Trophoblast cell (in vitro differentiated cells and primary cell): ENCODE measurements around the gene GCKR. TPM values are rescaled to one million over a fixed set of nuclear protein-coding genes. Genes with fewer than 3 reads are reported as not detected.

Experiments
- DNase-seq, 2 donors: peaks; one replicate each; pipeline ENCODE4 v3.0.0-alpha.2; 2016
- H2AFZ ChIP-seq: 2 replicates; pipeline ENCODE4 v1.6.1; 2013; ENCODE audit warnings: low read length, moderate library complexity, mild to moderate bottlenecking; ENCODE audit not compliant: insufficient read depth, poor library complexity
- H2AK5ac ChIP-seq: 2 replicates; pipeline ENCODE4 v1.6.1; 2013; ENCODE audit warnings: mild to moderate bottlenecking, low read length
- H2BK120ac ChIP-seq: 2 replicates; pipeline ENCODE4 v1.6.1; 2013; ENCODE audit warnings: low read length, mild to moderate bottlenecking, moderate library complexity; ENCODE audit not compliant: insufficient read depth, poor library complexity
- H2BK12ac ChIP-seq: 2 replicates; pipeline ENCODE4 v1.6.1; 2013; ENCODE audit warnings: mild to moderate bottlenecking, low read length, moderate library complexity
- H2BK5ac ChIP-seq: 2 replicates; pipeline ENCODE4 v1.6.1; 2013; ENCODE audit warnings: low read length, low read depth, moderate library complexity, mild to moderate bottlenecking; ENCODE audit not compliant: poor library complexity
- H3K14ac ChIP-seq: 2 replicates; pipeline ENCODE4 v1.6.1; 2013; ENCODE audit warnings: mild to moderate bottlenecking, low read length
- H3K18ac ChIP-seq: 2 replicates; pipeline ENCODE4 v1.6.1; 2013; ENCODE audit warnings: mild to moderate bottlenecking, low read length
- H3K23ac ChIP-seq: 2 replicates; pipeline ENCODE4 v1.6.1; 2013; ENCODE audit warnings: low read length
- H3K27ac ChIP-seq: 2 replicates; pipeline ENCODE4 v1.5.1; 2013; ENCODE audit warnings: low read depth, mild to moderate bottlenecking, inconsistent platforms, low read length, moderate library complexity
- H3K27me3 ChIP-seq: 2 replicates; pipeline ENCODE4 v1.6.1; 2013; ENCODE audit warnings: inconsistent platforms, mild to moderate bottlenecking, low read length, moderate library complexity; ENCODE audit not compliant: insufficient read depth
- H3K36me3 ChIP-seq, 2 experiments: 1 replicate in 1 of 2; 2 replicates in 1 of 2; pipeline ENCODE4 v1.6.1; 2013; ENCODE audit warnings: low read length in 2 of 2, mild to moderate bottlenecking in 2 of 2, moderate library complexity in 1 of 2; ENCODE audit not compliant: insufficient read depth in 2 of 2, control insufficient read depth in 1 of 2
- H3K4ac ChIP-seq: 2 replicates; pipeline ENCODE4 v1.6.1; 2013; ENCODE audit warnings: low read depth, mild to moderate bottlenecking, low read length, moderate library complexity
- H3K4me1 ChIP-seq, 2 experiments: 1 replicate in 1 of 2; 2 replicates in 1 of 2; pipeline ENCODE4 v1.6.1; 2013; ENCODE audit warnings: low read length in 2 of 2, mild to moderate bottlenecking in 2 of 2, moderate library complexity in 1 of 2; ENCODE audit not compliant: insufficient read depth in 2 of 2, control insufficient read depth in 1 of 2
- H3K4me2 ChIP-seq: 2 replicates; pipeline ENCODE4 v1.6.1; 2013; ENCODE audit warnings: inconsistent platforms, mild to moderate bottlenecking, low read length, moderate library complexity
- H3K4me3 ChIP-seq: 2 replicates; pipeline ENCODE4 v1.5.1; 2013; ENCODE audit warnings: mild to moderate bottlenecking, low read depth, low read length, inconsistent platforms
- H3K79me1 ChIP-seq: one replicate; pipeline ENCODE4 v1.6.1; 2013; ENCODE audit warnings: low read length
- H3K79me2 ChIP-seq: 2 replicates; pipeline ENCODE4 v1.6.1; 2013; ENCODE audit warnings: low read length, mild to moderate bottlenecking; ENCODE audit not compliant: control insufficient read depth, insufficient read depth, poor library complexity
- H3K9ac ChIP-seq: 2 replicates; pipeline ENCODE4 v1.6.1; 2013; ENCODE audit warnings: mild to moderate bottlenecking, low read length
- H3K9me3 ChIP-seq: 2 replicates; pipeline ENCODE4 v1.6.1; 2013; ENCODE audit warnings: low read depth, mild to moderate bottlenecking, control low read depth, inconsistent platforms, low read length; ENCODE audit not compliant: insufficient read depth
- H4K12ac ChIP-seq: 2 replicates; pipeline ENCODE4 v1.6.1; 2013; ENCODE audit warnings: low read depth, mild to moderate bottlenecking, low read length, moderate library complexity
- H4K8ac ChIP-seq: 2 replicates; pipeline ENCODE4 v1.6.1; 2013; ENCODE audit warnings: low read depth, mild to moderate bottlenecking, low read length, moderate library complexity
- H4K91ac ChIP-seq: one replicate; pipeline ENCODE4 v1.6.1; 2013; ENCODE audit warnings: low read depth, mild to moderate bottlenecking, low read length, moderate library complexity
- WGBS: extraction: QIAGEN DNeasy Blood & Tissue Kit; methylation state at CpG from one replicate; pipeline ENCODE4 v1.1.7; 2013; ENCODE audit warnings: missing lambda C conversion rate; ENCODE audit not compliant: insufficient read length, insufficient coverage; ENCODE audit errors: extremely low coverage; 5-methylcytosine and 5-hydroxymethylcytosine counted together
- polyA plus RNA-seq: library from polyadenylated mRNA; stranded (reverse); fragments of 200-250 nt; gene quantifications from 2 replicates; pipeline ENCODE4 v1.2.3, GENCODE V29; 2013

GCKR gene, protein sequence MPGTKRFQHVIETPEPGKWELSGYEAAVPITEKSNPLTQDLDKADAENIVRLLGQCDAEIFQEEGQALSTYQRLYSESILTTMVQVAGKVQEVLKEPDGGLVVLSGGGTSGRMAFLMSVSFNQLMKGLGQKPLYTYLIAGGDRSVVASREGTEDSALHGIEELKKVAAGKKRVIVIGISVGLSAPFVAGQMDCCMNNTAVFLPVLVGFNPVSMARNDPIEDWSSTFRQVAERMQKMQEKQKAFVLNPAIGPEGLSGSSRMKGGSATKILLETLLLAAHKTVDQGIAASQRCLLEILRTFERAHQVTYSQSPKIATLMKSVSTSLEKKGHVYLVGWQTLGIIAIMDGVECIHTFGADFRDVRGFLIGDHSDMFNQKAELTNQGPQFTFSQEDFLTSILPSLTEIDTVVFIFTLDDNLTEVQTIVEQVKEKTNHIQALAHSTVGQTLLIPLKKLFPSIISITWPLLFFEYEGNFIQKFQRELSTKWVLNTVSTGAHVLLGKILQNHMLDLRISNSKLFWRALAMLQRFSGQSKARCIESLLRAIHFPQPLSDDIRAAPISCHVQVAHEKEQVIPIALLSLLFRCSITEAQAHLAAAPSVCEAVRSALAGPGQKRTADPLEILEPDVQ
- not detected in 2 replicates for polyA plus RNA-seq

DNA sequence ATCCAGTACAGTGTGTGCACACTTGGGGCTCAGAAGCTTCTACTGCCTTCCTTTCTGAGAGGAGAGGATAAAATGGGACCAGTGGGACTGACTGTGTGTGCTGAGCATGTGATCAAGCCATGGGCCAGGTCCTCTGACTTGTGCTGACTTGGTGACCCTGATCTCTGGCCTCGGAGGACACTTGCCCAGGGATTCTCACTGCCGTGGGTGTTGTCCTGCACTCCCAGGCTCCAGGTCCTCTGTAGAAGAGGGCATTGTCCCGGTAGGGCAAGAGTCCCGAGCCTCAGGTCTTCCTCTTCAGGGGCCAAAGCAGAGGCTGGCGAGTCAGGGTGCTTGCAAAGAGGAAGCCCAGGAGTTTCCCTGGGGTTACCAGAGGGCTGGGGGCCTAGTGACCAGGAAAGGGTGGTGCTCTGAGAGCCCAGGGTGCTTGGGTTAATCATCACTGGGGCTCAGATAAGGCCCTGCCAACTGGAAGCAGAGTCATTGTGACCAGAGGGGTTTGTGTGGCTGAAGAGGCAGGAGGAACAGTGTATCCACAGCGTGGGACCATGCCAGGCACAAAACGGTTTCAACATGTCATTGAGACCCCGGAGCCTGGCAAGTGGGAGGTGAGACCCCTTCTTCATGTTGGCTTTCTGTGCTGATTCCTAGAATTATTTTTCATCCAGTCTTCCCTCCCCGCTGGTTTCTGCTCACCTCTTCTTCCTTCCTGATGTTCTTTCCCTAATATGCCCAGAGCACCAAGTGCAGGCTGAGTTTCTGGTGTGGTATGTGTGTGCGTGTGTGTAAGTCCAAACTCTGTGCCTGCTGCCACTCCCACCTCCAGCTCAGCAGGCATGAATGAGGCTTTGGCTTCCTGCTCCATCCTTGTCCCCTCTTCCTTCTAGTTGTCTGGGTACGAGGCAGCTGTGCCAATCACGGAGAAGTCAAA is at the start of gene GCKR:
TSS of gene GCKR (plus strand) at position 483 of the 931 bp plus-strand sequence. CDS start at position 549, 66 bp downstream.
- Histone ChIP-seq H2BK12ac (no peak within 1 kb of the TSS), H4K12ac (no peak within 1 kb of the TSS), H3K9ac (no peak within 1 kb of the TSS), H2AFZ (no peak within 1 kb of the TSS), H3K79me1 (no peaks in the 10 kb centered on the region), H3K4me3 (no peak within 1 kb of the TSS), H3K4ac (no peak within 1 kb of the TSS), H3K14ac (no peak within 1 kb of the TSS), H3K23ac (peak within 1 kb of the TSS; percentile 84), H3K4me1 (peaks cover 4 to 6% of the 10 kb centered on the region in 2 experiments), H3K18ac (no peak within 1 kb of the TSS), H3K27me3 (peaks cover 24% of the 10 kb centered on the region), H3K79me2 (no peaks in the 10 kb centered on the region), H4K8ac (no peak within 1 kb of the TSS), H3K36me3 (no peaks in the 10 kb centered on the region), H2BK5ac (no peak within 1 kb of the TSS), H4K91ac (no peak within 1 kb of the TSS), H3K4me2 (no peak within 1 kb of the TSS), H3K27ac (no peak within 1 kb of the TSS), H2AK5ac (no peak within 1 kb of the TSS), H3K9me3 (peaks cover 6% of the 10 kb centered on the region), H2BK120ac (no peak within 1 kb of the TSS)
- peak in 1 of 2 donors; percentile 3 for DNase-seq
- WGBS = no CpG with 5 or more reads among the region's 12 CpGs

DNA sequence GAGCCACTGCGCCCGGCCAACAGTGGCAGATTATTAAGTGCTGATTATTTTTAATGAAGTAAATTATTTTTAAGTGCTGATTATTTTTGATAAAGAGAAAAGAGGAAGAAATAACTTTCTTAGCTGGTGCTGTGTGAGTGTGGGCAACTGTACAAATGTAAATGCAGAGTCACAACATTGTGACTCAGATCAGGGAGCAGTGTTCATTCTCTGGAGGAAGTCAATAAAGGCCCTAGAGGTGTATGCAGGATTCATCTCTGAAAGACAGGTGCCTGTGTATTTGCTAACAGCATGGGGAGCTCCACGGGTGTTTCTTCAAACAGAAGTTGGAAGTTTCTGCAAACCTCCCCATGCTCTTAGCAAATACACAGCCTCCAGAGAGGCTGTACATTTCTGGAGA is 48.3 kb upstream of the GCKR start:
- Histone ChIP-seq H2AK5ac (no peak overlapping the region), H4K91ac (no peak overlapping the region), H3K14ac (no peak overlapping the region), H3K36me3 (peaks cover 5 to 19% of the 10 kb centered on the region in 2 experiments), H3K27me3 (no peaks in the 10 kb centered on the region), H3K4ac (no peak overlapping the region), H3K4me1 (no peaks in the 10 kb centered on the region), H2BK12ac (no peak overlapping the region), H3K27ac (no peak overlapping the region), H3K9me3 (no peaks in the 10 kb centered on the region), H4K8ac (no peak overlapping the region), H3K79me1 (no peaks in the 10 kb centered on the region), H3K4me3 (no peak overlapping the region), H3K79me2 (no peaks in the 10 kb centered on the region), H3K23ac (no peak overlapping the region), H4K12ac (no peak overlapping the region), H2AFZ (no peak overlapping the region), H2BK5ac (no peak overlapping the region), H3K18ac (no peak overlapping the region), H2BK120ac (no peak overlapping the region), H3K9ac (no peak overlapping the region), H3K4me2 (no peak overlapping the region)
- no CpG with 5 or more reads among the region's 3 CpGs for WGBS
- no peak for DNase-seq

DNA sequence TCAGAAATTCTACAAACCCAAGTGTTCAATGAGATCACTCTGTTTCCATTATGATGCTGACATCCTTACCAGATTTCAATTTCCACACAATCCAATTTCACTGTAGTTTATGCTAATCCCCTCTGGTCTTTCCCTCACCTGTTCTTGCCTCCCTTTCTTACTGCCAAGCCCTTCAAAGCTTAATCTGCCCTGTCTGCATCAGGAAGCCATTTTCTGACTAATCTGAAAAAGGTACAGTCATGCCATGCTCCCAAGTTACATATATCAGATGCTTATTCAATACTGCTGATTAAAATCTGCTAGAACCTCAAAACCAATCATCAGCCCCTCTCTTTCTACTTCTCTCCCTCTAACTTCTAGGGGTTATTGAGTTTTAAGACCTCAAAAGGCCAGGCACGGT is 45.5 kb upstream of the GCKR start:
- DNase-seq = no peak
- WGBS = no CpG with 5 or more reads among the region's 1 CpG

DNA sequence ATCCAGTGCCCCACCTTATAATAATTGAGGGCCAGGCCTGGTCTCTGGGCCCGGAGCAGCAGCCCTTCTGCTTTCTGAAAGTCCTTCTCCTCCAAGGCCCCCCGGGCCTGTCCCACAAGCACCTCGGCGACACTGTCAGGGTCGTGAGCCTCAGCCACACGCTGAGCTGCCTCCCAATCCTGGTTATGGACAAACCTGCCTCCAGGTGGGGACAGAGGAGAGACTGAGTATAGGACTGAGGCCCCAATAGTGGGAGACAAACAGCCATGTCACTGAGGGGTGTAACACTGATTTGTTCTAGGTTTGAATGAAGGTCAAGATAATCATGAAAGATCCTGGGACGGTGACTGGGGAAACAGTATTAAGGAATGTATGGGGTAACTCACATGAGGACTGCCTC is 42.7 kb upstream of the GCKR start:
- H3K4me2 ChIP-seq = no peak overlapping the region
- no peaks in the 10 kb centered on the region for H3K79me1 ChIP-seq
- no peak overlapping the region for H3K27ac ChIP-seq
- H3K4me3 ChIP-seq = no peak overlapping the region
- no peak overlapping the region for H4K91ac ChIP-seq
- H3K36me3 ChIP-seq = peaks cover 4 to 28% of the 10 kb centered on the region in 2 experiments
- no peak overlapping the region for H2AFZ ChIP-seq
- H3K18ac ChIP-seq = no peak overlapping the region
- no peak overlapping the region for H2BK5ac ChIP-seq
- no peaks in the 10 kb centered on the region for H3K79me2 ChIP-seq
- H2AK5ac ChIP-seq = no peak overlapping the region
- H3K9me3 ChIP-seq = no peaks in the 10 kb centered on the region
- H3K27me3 ChIP-seq = no peaks in the 10 kb centered on the region
- no peak overlapping the region for H3K23ac ChIP-seq
- no peak overlapping the region for H2BK12ac ChIP-seq
- no CpG with 5 or more reads among the region's 7 CpGs for WGBS
- DNase-seq = no peak
- no peak overlapping the region for H3K14ac ChIP-seq
- H4K8ac ChIP-seq = no peak overlapping the region
- no peak overlapping the region for H3K9ac ChIP-seq
- H4K12ac ChIP-seq = no peak overlapping the region
- no peak overlapping the region for H2BK120ac ChIP-seq
- no peak overlapping the region for H3K4ac ChIP-seq
- H3K4me1 ChIP-seq = no peaks in the 10 kb centered on the region

More for the DNA sequence above, 45.5 kb upstream of the GCKR start:
- Histone ChIP-seq H3K4ac (no peak overlapping the region), H4K91ac (no peak overlapping the region), H3K9ac (no peak overlapping the region), H3K4me3 (no peak overlapping the region), H2BK12ac (no peak overlapping the region), H3K79me2 (no peaks in the 10 kb centered on the region), H3K27ac (no peak overlapping the region), H3K27me3 (no peaks in the 10 kb centered on the region), H3K36me3 (peaks cover 8 to 21% of the 10 kb centered on the region in 2 experiments), H2AFZ (no peak overlapping the region), H2BK120ac (no peak overlapping the region), H3K18ac (no peak overlapping the region), H4K12ac (no peak overlapping the region), H2AK5ac (no peak overlapping the region), H3K4me2 (no peak overlapping the region), H3K9me3 (no peaks in the 10 kb centered on the region), H3K14ac (no peak overlapping the region), H3K4me1 (no peaks in the 10 kb centered on the region), H3K23ac (no peak overlapping the region), H3K79me1 (no peaks in the 10 kb centered on the region), H2BK5ac (no peak overlapping the region), H4K8ac (no peak overlapping the region)
